Measurements from ENCODE around the gene NKD2.
"Not testable (repeated sequence)": the region's sequence is repeated elsewhere in the genome, so short reads cannot be mapped to it uniquely, and the experiment has no call there.

Gene NKD2

DNA sequence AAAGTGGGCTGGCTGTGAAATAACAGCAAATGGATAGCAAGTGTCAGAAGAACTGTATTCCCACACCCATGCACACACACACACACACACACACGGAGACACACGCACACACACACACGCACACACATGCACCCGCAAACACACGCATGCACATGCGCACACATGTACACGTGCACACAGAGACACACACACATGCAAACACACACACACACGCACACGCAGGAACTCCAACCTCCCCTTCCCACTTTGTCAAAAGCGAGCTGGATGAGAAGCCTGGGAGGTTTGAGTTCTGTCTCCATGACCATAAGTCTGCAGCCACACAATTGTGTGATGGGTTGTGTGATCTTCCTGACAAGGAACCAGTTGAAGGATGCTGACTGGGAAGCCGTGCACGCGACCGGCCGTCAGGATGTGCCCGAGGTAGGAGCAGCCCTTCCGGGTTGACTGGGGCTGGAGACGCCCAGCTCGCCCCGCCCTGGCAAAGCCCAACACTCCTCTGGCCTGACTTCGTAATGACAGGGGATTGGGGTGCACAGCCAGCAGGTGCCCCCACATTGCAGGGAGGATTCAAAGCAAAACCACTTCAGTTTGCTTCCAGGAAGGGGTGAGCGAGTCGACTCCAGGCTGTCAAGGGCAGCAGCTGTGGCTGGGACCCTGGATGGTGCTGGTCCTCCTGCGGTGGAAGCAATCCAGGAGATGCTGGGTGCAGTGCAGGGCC is 29.3 kb upstream of the NKD2 start:
- DNase-seq, result no peak

DNA sequence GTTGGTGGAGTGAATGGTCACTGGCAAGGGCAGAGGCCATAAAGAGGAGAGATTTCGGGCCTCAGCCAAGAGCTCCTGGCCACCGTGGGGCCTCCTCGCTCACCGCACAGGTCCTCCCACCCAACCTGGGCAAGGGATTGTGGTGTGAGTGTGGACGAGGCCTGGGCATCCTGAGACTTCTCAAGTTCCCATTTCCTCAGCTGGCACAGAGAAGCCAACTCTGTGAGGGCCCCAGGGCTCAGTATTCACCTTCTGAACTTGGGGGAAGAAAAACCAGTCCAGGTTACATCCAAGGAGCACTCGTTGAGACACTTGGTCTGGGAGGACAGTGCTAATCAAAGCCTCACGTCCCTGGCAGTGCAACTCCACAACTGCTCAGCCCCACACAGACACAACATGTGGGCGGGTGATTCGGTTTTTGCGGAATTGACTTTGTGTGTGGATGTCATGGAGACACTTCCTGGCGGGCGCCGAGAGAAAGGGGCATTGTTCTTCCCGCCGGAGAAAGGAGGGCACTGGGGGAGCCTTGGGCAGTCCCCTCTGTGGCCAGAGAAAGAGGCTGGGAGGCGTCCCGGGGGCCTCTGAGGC is 28.5 kb upstream of the NKD2 start:
- no peak for DNase-seq

DNA sequence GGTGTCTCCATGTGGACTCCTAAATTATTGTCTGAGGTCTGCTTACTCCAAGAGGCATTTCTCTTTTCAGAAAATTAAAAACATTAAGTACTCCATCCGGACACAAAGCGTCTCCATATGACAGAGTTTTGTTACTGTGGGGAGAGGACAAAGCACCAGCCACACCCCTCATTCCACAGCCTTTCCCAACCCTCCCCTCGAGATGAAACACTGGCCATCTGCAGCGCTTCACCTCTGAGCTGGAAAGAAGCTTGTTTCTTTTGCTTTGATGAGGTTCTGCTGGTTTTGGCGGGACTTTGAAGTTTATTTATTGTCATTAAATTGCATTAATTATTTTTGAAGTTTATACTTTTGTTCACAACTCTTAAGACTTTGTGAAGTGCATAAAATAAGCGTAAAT is 27.6 kb upstream of the NKD2 start:
- no peak for DNase-seq

DNA sequence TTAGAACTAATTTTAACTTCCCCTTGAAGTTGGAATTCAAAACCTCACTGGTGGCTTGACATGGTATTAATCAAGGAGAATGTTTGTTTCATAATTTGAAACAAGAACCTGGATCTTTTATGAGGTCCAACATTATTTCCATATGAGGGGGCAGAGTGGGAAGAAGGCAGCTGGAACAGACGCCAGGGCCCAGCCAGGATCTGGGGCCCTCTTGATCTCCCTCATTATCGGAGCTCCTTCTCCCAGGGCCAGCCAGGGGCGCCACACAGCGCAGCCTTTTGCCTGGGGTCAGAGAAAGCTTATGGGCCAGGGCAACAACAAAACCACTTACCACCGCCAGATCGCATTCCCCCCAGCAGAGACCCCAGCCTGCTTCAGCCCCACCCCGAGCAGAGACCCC is 27.1 kb upstream of the NKD2 start:
- no peak for DNase-seq

DNA sequence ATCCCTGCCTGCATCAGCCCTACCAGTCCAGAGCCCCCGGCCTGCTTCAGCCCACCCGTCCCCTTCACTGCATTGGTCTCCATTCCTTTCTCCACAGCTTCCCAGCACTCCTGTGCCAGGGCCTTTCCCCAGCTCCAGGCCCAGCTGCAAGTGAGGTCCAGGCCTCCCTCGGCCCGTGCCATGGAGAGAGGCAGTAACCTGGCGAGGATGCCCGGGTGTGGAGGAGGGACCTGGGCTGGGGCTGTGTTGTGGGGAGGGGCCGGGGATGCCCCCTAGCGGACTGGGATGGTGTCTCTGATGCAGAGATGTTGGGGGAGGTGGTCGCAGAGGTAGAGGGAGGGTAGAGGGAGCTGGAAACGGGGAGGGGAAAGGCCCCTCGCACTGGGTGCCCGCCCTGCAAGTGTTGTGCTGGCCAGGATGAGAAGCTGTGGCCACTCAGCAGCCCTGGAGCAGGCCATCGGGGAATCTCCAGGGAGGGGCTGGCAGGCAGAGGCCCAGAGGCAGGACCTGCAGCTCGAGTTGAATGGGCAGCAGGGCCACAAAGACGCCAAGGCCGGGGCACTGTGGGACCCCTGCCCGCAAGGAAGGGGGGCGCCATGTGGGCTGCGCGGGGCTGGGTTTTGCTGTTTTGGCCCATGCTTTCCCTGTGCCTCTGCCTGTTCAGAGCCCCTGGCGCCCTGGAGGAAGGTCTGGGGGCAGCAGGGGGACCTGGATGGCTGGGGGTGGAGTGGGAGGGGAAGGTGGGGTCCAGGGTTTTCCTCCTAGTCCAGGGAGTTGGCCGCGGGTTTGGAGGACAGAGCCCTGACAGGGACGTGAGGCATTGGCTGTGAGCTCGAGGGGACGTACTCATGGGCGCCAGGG is 26.0 kb upstream of the NKD2 start:
- DNase-seq, result no peak

DNA sequence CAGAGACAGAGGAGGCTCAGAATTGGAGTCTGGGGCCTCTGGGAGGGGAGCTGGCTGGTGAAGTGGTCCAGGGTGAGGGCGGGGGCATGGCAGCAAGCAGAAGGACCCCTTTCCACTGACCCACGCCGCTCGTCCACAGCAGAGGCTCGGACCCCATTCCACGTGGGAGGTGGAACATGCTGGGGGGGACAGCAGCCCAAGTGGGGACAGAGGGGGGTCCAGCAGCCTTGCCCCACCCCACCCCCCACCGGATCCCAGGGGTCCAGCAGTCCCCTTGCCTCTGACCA is 25.4 kb upstream of the NKD2 start:
- no peak for DNase-seq

DNA sequence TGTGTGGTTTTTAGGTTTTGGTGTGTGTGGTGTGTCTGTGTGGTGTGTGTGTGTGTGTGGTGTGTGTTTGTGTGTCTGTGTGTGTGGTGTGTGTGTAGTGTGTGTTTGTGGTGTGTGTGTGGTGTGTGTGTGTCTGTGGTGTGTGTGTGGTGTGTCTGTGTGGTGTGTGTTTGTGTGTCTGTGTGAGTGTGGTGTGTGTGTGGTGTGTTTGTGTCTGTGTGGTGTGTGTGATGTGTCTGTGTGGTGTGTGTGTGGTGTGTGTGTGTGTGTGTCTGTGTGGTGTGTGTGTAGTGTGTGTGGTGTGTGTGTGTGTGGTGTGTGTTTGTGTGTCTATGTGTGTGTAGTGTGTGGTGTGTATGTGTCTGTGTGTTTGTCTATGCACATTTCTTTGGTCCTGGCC is 25.0 kb upstream of the NKD2 start:
- DNase-seq, result no peak

DNA sequence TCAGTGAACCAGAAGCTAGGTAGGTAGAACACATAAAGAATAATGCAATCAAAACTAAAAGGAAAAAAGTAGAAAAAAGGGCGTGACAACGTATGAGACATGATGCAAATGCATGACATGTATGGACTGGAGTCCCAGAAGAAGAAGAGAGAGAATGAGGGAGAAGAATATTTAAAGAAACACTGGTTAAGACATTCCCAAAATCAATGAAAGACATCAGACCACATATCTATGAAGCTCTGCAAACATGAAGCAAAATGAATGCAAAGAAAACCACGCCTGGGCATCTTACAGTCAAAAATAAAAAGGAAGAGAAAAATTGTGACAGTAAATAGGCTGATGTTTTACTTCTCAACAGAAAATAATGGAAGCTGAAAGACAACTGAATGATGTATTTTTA is 23.8 kb upstream of the NKD2 start:
- DNase-seq, result no peak

DNA sequence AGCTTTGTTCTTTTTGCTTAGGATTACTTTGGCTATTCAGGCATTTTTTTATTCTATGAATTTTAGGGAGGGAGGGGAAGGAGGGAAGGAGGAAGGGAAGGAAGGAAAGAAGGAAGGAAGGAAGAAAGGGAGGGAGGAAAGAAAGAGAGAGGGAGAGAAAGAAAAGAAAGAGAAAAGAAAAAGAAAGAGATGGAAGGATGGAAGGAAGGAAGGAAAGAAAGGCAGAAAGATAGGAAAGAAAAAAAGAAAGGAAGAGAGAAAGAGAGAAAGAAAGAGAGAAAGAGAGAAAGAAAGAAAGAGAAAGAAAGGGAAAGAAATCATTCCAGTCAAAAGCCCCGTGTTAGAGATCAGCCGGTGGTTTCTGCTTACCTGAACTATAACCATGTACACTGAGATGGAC is 20.8 kb upstream of the NKD2 start:
- no peak for DNase-seq

DNA sequence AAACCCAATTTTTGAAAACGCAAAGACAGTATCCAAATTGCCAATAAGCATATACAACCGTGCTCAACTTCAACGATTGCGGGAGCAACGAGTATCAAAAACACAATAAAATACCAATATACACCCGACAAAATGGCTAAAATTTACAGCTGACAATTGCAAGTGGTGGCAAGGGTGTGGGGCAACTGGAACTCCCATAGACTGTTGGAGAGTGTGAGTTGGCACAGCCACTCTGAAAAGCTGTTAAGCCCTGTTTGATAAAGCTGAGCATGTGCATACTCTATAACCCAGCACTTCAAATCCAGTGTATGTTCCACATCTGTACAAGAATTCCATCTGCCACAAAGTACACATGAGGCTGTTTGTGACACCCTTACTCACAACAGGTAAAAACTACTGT is 20.3 kb upstream of the NKD2 start:
- no peak for DNase-seq

DNA sequence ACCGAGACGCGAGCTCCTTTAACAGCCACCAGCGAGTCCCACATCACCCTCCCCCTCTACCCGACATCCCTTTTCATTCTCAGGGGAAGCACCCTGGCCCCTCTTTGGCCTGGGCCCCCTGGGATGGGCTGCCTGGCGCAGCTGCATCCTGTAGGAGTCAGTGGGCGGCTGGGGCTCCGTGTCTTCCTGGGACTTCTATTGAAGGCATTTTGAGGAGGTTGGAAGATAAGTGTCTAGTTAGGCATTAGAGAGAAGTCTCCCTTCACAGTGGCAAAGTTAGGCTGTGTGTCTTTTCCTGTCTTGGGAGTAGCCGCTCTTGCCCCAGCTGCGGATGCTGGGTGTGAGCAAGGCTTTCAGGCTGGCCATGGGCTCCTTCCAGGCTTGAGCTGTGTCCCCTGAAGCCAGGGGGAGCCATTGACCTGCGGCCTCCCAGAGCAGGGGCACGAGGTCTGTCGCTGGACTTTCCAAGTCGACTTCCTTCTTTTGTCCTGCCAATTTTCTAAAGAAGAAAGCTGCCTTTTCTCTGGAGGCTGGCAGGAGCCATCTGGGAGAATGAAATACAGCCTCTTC is 18.6 kb upstream of the NKD2 start:
- no peak for DNase-seq

DNA sequence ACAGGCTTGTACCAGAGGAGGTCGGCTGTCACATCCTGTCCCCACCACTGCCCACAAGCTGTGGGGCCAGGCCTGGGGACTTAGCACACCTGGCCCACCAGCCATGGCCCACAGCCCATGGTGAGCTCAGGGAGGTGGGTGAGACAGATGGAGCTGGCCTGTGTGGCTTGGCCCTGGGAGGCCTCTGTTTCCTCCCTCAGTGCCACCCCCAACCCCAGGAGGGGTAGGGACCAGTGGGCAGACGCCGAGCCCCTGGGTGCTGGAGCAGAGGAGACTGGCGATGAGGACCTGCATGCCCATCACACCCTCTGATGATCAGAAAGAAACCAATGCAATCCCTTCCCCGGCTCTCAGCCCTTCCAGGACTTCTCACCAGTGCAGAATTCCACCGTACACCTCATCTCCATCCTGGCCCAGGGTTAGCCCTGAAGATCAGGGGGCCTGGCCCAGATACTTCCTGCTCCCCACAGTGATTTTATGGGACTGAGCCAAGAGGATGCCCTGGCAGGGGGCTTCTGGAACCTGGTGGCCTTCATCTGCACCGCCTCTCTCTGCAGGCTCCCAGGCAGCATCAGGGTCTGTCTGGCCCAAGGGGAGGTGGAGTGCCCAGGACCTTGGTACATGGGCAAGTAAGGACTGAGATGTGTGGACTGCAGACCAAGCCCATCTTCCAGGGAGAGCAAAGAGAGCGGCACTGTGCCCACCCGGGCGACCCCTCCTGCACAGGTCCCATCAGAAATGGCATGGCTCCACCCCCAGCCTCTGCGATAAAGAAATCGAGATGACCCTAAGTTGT is 16.9 kb upstream of the NKD2 start:
- no peak for DNase-seq

DNA sequence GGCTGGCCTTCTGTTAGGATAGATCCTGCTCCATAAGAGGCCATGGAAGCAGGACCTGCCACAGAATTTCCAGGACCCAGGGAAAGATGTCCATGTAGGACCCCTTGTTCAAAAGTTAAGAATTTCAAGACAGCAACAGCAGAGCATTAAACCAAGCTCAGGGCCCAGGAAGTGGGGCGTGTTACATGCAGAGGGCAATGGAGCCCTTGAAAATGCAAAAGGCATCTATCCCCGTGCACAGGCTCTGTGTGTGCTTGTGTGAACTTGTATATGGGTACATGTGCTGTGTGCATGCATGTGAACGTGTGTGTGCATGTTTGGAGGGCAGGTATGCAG is 14.4 kb upstream of the NKD2 start:
- no peak for DNase-seq

DNA sequence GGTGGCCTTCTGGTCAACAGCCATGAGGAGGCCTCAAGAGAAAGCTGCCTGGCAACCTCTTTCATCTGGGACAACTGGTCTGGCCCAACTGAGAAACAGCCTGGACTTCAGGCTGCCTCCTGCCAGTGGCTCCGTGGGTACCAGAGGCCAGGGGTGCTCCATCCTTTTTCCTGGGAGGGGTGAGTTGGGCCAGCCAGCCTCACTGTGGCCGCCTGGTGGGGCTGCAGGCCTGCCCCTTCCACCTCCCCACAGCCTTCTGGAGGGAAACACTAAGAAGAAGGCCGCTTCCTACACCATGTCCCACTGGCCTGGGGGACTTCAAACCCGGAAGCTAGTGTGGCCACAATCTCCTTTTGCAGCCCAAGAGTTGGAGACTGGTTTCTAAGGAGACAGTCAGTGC is 13.8 kb upstream of the NKD2 start:
- no peak for DNase-seq

DNA sequence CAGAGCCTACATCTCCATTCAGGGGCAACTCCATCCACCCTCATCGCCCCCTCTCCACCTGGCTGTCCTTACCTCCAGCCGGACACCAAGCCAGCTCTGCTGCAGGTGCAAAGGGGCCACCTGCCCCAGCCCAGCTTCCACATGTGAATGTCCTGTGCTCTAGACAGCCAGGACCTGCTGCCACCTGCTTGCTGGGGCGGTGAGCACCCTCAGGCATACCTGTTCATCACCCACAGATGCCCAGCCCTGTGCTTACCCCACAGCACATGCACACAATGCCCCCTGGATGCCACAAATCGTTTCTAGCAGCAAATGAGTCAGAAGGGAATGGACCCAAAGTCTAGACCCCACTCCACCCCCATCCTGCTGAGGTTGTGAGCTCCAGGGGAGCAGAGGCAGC is 13.3 kb upstream of the NKD2 start:
- DNase-seq, result no peak

DNA sequence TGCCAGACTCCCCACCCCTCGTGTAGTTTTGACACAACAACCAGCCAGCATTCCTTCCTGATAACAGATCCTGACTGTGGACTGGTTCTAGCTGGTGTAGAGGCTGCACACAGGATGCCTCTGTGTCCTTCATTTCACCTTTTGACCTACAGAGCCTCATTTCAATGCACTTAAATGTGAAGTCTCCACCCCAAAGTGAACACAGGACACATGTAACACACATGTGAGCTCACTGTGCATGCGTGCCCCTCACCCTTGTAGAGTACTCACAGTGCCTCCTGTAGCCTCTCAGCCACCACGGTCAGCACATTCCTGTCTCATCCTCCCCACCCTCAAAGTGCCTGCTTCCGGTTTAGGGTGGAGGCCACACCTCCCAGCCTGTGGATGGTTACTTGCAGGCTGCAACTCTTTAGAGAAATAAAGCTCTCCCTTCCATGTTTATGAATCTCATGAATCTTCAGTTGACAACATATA is 11.6 kb upstream of the NKD2 start:
- DNase-seq, result no peak

DNA sequence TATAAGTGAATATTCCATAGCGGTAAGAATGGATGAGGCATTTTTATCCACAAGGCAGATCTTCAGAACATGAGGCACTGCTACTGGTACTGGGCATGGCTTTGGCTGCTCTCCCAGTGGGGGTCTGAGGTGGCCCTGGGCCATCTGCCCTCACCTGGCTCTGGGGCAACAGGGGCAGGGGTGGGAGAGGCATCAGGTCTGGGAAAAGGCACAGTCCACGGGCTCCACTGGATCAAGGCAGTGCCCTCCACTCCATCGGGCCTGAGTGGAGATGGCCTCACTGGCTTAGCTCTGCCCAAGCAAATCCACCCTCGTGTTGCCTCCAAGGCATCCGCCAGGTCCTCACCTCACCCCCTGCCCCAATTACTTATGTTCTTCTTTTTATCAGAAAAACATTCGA is 10.9 kb upstream of the NKD2 start:
- DNase-seq, result no peak

DNA sequence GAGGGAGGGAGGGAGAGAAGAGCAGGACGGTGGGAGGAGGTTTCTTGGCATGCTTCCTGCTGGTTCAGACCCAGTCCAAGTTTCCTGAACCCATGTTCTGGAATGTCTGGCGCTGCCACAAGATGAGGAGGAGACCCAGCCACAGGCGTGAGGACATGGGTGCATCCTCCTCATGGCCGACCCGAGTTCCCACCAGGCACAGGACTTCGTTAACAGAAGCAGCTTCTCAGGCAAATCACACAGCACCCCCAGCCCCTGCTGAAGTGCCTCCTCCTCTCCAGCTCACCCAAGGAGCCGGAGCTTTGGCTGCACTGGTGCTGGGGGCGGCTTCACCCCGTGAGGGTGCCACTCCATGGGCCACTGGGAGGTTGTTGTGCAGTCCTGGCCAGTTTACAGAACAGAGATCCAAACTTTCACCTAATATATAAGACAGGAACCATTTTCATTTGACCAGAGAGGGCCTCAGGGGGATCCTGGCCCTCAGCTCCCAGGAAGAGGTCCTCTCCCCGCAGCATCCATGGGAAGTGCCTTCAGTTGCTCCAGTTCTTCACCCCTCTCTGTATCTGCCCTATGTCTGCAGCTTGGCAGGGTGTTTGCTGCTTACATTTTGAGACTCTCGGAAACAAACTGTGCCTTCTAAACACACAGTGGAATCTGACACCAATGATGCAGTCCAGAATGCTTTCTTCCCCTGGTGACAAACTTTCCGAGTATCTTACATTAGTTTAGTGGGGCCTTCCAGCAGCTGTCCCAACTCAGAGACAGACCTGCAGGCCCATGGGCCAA is 10.2 kb upstream of the NKD2 start:
- DNase-seq, result no peak

DNA sequence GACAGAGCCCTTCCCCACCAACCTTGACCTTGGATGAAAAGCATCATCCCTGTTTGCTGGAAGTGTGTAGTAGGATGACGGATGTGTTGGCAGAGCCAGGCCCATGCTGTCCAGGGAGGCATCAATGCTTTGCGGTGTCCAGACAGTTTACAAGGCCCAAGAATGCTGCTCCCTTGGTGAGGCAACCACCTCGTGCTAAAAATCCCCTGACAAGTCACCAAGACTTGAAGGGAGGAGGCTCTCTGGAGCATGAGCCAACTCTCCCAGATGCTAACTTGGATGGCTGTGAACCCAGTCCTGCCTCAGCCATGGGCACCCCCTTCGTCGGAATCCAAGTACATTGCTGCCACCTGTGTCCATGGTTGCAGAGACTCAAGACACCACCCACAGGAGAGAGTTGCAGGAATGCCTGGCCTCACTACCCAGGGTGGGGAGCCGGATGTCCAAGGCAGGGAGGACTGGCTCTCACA is 9.5 kb upstream of the NKD2 start:
- no peak for DNase-seq

DNA sequence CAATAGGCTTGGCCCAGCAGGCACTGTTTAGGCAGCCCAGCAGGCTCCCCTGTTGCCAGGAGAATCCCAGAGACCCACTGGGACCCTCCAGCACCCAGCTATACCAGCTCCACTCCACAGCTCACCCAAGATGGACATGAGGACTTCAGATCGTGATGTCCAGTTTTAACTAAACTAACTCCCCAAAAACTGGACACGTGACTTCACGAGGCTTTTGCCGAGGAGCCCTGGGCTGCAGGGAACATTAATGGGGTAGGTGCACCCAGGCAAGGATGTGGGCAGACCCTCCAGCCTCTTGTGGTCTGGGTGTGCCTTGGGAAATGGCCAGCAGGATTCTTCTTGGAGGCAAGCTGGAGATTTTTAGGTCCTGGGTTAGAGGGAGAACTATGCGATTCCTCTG is 8.9 kb upstream of the NKD2 start:
- no peak for DNase-seq

DNA sequence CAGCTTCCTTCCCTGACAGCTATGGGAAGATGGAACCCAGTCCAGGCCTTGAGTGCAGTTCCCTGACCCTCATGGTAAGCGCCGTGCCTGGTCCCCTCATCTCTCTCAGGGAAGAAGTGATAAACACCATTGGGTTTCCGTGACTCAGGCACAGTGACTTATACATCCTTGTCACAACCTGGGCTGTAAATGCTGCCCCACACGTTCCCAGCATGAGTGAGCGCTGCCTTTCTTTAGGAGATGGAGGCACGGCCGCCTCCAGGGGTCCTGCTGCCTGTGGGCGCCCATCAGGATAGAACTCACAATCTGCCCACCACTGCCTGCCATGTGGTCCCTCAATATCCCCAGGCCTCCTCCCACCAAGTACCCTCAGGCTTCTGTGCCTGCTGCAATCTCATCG is 8.3 kb upstream of the NKD2 start:
- no peak for DNase-seq

DNA sequence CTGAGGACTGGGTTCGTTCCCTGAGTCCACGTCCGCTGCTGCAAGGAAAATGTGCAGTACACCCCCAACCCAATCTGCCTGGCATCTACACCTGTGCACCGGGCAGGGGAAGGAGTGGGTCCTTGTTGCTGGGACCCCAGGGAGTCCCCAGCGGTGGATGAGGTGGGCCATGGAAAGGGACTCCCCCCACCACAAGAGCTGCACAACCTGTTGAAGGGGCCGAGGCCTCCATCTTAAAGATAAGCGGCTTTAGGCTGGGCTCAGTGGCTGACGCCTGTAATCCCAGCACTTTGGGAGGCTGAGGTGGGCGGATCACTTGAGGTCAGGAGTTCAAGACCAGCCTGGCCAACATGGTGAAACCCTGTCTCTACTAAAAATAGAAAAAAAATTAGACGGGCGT is 7.8 kb upstream of the NKD2 start:
- not testable (repeated sequence) for DNase-seq
